Measurements from ENCODE around the gene ATAD2B.
"Not testable (repeated sequence)": the region's sequence is repeated elsewhere in the genome, so short reads cannot be mapped to it uniquely, and the experiment has no call there.

Gene ATAD2B

DNA sequence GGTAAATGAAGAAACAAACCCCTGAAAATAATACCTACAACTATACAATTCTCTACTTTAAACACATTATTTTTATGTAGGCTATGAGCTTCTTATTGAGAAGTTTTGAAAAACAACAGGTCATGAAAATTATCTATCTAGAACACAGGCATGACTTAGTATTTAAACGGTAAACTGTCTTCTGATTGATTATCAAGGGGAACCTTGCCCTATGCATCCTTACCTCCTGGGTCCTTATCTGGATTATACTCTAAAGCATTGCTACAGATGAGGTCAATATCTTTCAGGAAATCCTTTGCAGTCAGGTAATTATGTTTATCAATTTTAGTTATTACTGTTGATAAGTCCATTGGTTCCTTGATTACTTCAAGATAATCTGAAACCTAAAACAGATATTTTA, 144.3 kb downstream of the ATAD2B start:
- no peak overlapping the region for H3K4me3 ChIP-seq (ENCODE audit: low read depth, low read length)
- no peak for TF ChIP-seq CTCF (IDR thresholded peaks at IDR 0.05; ENCODE audit: borderline replicate concordance, insufficient read depth, low read depth, low read length)

- no peak overlapping the region for H3K4me3 ChIP-seq (ENCODE audit: low read depth, low read length)
- TF ChIP-seq CTCF (IDR thresholded peaks at IDR 0.05; ENCODE audit: borderline replicate concordance, insufficient read depth, low read depth, low read length) = no peak
Measured at GRCh38 chr2:23782126-23782525, 144.8 kb downstream of the ATAD2B start.

- H3K4me3 ChIP-seq (ENCODE audit: low read depth, low read length) = not testable (repeated sequence)
Measured at GRCh38 chr2:23780465-23780864, 146.5 kb downstream of the ATAD2B start.

DNA sequence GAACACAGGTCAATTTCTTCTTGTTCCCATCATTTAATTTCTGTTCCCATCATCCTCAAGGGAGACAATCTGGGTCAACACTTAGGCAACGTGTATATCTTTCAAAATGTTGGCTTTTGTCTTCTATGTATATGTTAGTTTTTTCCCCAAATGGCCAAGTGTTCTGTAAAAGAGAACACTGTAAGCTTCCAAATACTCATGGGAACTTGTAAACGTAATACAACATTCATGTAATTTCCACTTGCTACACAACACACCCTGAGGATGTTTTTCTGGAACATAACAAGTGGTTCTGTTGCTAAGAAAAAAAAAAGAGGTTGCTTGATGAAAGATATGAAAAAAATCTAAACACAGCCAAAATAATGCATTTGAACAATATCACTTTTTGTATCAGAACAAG, 149.1 kb downstream of the ATAD2B start:
- no peak for TF ChIP-seq CTCF (IDR thresholded peaks at IDR 0.05; ENCODE audit: borderline replicate concordance, insufficient read depth, low read depth, low read length)
- no peak overlapping the region for H3K4me3 ChIP-seq (ENCODE audit: low read depth, low read length)

GRCh38 chr2:23776021-23776420, 150.9 kb downstream of the ATAD2B start:
- no peak overlapping the region for H3K4me3 ChIP-seq (ENCODE audit: low read depth, low read length)
- TF ChIP-seq CTCF (IDR thresholded peaks at IDR 0.05; ENCODE audit: borderline replicate concordance, insufficient read depth, low read depth, low read length) = no peak

- no peak for TF ChIP-seq CTCF (IDR thresholded peaks at IDR 0.05; ENCODE audit: borderline replicate concordance, insufficient read depth, low read depth, low read length)
Measured at GRCh38 chr2:23772684-23773083, 154.2 kb downstream of the ATAD2B start.

DNA sequence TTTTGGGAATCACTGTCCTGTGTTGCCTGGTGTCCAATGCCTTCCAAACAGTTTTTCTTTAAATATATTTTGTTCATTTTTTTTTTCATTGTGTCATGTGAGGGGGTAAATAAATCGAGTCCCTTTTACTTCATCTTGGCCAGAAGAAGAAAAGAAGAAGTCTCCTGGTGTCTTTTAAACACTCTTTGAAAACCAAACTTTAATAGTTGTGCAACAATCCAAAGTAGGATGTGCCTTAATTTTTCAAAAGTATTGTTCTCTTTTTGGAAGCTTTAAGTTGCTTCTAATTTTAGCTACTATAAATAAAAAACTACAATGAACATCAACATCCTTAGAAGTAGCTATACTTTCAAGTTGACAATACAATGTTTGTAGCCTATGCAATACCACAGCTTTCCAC, 154.9 kb downstream of the ATAD2B start:
- H3K4me3 ChIP-seq (ENCODE audit: low read depth, low read length) = no peak overlapping the region
- no peak for TF ChIP-seq CTCF (IDR thresholded peaks at IDR 0.05; ENCODE audit: borderline replicate concordance, insufficient read depth, low read depth, low read length)

More at GRCh38 chr2:23772684-23773083, 154.2 kb downstream of the ATAD2B start:
- H3K4me3 ChIP-seq (ENCODE audit: low read depth, low read length) = no peak overlapping the region

GRCh38 chr2:23769364-23769763, 157.6 kb downstream of the ATAD2B start:
- no peak for TF ChIP-seq CTCF (IDR thresholded peaks at IDR 0.05; ENCODE audit: borderline replicate concordance, insufficient read depth, low read depth, low read length)
- no peak overlapping the region for H3K4me3 ChIP-seq (ENCODE audit: low read depth, low read length)

Measured in GM12875 (cell line).